GM21825 (cell line): ENCODE measurements around the gene C11orf91.
"Not testable (repeated sequence)": the region's sequence is repeated elsewhere in the genome, so short reads cannot be mapped to it uniquely, and the experiment has no call there.

Source experiments
- ATAC-seq: cut with Tn5 transposase; IDR thresholded peaks from one replicate; pipeline ENCODE4 v1.9.1; 2021; ENCODE audit warnings: mild to moderate bottlenecking, moderate library complexity; ENCODE audit not compliant: unreplicated experiment

The C11orf91 gene

GRCh38 chr11:33698921-33699320, 1.7 kb downstream of the C11orf91 start:
- ATAC-seq = no peak

DNA sequence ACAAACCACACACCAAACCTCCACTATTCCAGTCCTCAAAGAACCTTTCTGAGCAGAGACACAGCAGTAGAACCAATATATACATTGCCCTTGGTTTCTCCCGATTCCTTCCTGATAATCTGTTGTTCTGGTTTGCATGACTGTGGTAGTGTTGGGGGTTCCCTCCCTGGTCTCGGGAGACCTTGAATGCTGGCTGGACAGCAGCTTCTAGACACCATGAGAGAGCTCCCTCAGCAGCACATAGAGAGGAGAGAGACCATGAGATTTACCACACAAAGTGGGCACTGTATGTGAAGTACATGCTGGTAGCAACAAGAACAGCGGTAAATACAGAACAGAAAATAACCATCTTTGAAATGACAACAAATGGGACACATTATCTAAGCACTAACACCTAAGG, 2.6 kb downstream of the C11orf91 start:
- no peak for ATAC-seq

DNA sequence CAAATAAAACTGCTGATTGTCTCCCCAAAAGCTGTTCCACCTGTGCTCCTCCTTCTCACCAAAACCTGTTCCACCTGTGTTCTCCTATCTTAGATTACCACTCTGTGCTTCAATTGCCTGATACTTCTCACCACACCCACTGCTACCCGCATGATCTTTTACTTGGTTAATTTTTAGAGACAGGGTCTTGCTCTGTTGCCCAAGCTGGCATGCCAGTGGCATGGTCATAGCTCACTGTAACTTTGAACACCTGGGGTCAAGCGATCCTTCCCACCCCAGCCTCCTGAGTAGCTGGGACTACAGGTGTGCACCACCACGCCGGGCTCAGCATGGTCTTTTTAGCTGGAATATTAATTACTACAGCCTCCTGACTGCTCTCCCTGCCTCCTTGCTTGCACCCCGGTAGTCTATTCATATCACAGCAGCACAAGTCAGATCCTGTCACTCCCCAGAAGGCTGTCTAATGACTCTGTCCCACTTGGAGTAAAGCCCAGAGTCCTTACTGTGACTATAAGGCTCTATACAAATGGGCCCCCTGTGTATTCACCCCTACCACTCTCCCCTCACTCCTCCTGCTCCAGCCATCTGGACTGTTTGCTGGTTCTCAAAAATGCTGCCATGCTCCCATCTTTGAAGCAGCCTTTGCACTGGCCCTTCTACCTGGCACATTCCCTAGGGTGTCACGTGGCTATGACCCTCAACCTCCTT, 3.5 kb downstream of the C11orf91 start:
- ATAC-seq = no peak

- ATAC-seq = no peak
These were observed 4.2 kb downstream of the C11orf91 start for GRCh38 chr11:33696411-33696810.

DNA sequence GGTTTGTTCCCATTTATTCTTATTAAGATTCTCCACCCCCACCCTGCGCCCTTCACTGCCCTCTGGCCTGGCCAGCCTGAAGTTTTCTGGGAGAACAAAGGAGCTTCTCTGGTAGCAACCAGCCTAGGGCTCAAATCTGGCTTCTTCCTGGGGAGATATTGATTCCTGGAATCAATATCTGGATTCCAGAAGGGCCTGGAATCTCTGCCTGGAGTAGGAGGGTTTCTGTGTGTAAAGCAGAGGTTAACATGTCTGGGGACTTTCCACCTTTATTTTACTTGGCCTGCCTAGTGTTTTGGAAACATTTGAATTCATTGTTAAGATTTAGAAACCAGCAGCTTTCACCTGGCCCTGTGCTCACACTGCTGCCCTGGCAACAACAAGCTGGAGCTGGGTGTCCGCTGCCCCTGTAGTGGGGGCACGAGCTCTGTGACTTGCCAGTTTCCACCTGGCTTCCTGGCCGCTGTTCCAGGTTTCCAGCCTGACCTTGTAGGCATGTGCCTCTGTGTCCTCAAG, 5.5 kb downstream of the C11orf91 start:
- ATAC-seq = no peak

- no peak for ATAC-seq
These were observed 6.1 kb downstream of the C11orf91 start for GRCh38 chr11:33694346-33695050.

GRCh38 chr11:33692541-33692940, 8.1 kb downstream of the C11orf91 start:
- no peak for ATAC-seq

DNA sequence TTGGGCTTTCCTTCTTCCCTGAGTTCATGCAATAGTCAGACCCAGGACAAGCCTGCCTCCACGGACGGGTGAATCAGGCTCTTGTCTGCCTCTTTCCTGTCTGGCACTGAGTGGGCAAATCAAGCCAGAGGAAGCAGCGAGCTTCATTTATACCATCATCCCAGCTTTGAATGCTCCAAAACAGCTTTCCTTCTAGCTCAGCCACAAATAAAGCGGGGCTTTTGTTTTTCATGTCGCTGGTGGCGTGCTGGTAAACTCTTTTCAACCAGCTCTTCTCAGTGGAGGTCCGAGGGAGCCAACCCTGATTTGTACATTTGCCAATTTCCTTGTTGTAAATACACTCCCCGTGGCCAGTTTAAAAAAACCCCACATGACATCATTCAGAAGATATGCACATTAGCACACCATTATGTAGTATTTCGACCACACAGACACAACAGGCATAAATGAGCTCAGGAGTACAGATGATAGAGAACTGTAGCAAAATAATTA, 8.6 kb downstream of the C11orf91 start:
- ATAC-seq = no peak

DNA sequence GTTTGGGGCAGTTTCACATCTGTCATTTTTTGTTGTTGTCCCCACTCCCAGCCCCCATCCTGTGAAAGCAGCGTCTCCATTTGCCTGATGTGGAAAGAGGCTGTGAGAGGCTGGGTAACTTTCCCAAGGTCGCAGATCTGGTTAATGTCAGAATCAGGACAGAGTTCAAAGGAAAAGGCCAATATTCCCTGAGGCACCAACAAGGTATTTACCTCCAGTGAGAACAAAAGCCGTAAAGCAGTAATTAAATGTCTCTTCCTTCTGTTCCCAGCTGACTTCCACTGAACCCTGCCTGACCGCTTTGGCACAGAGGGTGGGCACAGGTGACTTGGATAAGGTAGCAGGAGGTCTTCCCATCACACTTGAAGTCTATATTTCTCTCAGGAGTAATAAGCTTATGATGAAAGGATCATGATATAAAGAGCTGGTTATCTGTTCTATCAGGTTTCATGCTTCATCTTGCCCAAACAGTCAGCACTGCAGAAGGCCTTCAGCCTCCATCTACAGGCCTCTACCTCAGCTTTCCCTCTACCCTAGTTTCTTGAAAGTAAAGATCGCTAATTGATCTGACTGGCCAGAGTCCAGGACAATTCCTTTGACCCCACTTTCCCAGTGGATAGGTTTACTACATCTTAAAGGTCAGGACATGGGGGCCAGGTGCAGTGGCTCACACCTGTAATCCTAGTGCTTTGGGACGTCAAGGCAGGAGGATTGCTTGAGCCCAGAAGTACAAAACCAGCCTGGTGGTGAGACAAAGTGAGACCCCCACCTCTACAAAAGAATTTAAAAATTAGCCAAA, 9.4 kb downstream of the C11orf91 start:
- no peak for ATAC-seq

DNA sequence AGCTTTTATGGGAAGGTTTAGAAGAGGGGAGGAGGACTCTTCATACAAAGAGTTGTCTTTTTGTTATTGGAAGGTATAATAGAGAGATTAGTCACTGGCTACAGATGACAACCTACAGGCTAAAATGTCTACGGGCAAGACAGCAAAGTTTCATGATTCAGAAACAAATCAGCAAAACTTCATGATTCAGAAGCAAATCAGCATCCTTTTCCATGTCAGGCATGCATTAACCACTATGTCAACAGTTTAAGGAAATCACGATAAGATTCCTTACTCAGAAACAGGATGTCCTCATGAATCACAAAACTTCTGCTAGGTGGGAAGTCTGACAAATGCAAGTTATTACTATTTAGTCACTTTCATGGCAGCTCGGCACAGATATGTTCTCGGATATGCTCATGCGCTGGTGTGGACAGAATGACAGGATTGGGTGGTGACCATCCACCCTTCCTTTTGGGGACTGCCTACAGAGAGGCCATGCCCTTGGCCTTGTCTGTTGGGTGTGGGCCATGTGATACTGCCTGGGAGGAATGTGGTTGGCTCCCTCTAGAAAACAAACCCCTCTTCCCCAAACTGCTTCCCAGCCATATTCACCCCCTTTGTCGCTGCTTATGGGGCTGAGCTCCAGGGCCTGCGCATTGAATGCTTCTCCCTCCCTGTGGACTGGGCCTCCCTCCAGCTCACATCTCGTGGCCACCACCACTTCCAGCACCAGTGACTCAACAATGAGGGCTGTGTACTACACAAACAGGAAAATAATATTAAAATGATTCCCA, 10.1 kb downstream of the C11orf91 start:
- no peak for ATAC-seq

GRCh38 chr11:33689501-33689900, 11.1 kb downstream of the C11orf91 start:
- no peak for ATAC-seq

DNA sequence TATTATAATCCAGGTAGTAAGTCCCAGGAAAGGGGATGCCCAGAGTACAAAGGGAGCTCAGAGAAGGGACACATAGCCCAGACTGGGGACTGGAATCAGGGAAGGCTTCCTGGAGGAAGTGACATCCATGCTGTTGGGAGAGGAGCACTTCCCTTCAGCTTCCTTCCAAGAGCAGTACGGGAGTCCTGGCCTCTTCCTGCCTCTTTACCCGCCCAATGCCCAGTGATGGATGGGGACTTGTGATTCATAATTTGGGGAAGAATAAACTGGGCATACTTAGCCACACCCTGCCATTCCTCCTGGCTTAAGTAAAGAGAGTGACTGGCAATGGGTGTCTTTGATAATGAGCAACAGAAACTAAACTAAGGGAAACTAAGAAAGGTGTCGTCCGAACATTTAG, 11.5 kb downstream of the C11orf91 start:
- no peak for ATAC-seq

- ATAC-seq = no peak
These were observed 12.7 kb downstream of the C11orf91 start for GRCh38 chr11:33687733-33688479.

GRCh38 chr11:33685082-33685481, 15.5 kb downstream of the C11orf91 start:
- no peak for ATAC-seq

- ATAC-seq = no peak
These were observed 16.5 kb downstream of the C11orf91 start for GRCh38 chr11:33684003-33684706.

DNA sequence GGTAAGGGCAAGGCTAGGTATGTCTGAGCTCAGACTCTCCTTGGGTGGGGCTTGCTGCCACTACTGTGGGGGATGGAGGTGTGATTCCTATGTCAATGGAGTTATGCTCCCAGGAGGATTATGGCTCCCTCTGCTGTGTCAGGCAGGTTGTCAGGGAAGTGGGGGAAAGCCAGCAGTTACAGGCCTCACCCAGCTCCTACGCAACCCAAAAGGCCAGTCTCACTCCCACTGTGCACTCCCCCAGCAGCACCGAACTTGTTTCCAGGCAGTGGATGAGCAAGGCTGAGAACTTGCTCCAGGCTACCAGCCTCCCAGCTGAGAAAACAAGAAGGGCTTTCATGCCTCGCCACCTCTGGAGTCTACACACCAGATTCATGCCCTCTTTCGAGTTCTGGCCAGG, 18.2 kb downstream of the C11orf91 start:
- ATAC-seq = no peak

DNA sequence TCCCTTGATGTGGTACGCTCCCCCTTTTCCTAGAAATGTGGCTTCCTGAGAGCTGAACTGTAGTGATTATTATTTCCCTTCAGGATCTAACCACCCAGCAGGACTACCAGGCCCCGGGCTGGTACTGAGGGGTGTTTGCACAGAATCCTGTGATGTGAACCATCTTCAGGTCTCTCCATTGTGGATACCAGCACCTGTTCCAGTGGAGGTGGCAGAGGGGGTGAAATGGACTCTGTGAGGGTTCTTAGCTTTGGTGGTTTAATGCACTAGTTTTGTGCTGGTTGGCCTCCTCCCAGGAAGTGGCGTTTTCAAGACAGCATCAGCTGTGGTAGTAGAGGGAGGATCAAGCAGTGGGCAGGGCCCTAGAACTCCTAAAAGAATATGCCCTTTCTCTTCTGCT, 18.6 kb downstream of the C11orf91 start:
- no peak for ATAC-seq

DNA sequence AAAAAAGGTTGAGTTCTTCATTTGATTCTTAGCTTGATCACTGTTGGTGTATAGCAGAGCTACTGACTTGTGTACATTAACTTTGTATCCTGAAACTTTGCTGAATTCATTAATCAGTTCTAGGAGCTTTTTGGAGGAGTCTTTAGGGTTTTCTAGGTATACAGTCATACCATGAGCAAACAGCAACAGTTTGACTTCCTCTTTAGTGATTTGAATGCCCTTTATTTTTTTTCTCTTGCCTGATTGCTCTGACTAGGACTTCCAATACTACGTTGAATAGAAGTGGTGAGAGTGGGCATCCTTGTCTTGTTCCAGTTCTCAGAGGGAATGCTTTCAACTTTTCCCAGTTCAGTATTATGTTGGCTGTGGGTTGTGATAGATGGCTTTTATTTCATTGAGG, 22.0 kb downstream of the C11orf91 start:
- ATAC-seq = not testable (repeated sequence)
